ENCODE results near the gene PEX10.

The PEX10 gene

DNA sequence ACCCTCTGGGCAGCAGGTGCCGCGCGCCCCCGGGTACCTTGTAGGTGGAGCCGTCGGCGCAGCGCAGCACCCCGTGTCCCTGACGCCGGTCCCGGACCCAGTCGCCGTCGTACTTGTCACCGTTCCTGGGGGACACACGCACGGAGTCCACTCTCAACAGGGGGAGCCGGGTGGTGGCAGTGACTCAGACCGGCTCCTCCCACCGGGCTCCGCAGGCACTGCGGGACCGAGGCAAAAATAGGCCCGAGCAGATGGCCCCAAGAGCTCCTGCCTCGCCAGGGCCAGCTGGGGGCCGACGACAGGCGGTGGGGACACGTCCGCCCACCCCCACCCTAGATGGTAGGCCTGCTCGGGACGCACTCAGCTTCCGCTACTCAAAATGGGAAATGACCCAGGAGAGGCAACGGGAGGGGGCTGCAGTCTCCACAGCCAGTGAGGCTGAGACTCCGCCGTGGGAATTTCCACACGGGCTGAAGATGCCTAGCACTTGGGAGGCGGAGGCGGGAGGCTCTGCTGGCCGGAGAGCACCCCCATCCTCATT is 27.4 kb downstream of the PEX10 start:
- no peak for DNase-seq

DNA sequence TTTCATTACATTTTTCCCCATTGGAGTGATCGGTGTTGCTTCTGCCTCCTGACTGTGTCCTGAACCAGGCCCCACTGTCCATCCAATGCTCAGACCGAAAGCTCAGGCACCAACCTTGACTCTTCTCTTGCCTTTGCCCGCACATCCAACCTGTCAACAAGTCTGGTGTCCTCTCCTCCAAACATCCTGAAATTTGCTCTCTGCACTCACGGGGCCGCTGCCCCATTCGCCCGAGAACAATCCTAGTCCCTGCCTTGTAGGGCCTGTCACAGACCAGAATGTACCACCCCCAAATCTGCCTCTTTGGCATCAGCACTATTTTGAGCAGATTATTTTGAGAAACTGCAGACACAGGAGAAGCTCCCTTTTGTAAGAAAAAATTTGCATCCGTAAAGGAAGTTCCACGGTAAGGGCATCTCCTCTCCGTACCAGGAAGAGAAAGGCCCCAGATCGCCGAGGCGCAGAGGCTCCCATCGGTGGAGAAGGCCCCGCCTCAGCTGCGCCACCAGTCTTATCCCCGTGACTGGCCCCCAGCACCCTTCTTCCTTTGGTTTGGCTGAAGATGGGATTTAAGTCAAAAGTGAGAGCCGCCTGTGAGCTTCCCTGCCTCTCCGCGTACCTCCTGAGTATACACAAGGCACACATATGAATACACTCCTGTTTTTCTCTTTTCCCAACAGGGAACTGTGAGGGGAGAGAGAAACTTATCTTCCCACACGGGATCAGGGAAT is 28.1 kb downstream of the PEX10 start:
- DNase-seq: no peak

DNA sequence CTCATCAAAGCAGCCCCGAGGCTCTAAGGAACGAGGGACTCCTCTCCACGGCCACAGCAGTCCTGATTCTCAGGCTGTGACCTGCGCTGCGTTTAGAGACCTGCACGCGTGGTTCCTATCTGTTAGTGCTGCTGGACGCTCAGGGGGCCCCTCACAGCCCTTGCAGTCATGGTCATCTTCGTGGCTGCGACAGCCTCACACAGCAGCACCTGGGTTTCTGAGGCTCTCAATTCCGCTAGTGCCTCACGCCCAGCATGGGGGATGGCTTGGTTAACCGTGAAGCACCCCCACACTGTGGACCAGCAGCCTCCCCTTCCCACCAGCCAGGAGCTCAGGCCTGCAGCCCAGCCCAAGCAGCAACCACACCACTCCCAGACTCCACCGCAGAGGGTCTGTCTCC is 28.8 kb downstream of the PEX10 start:
- no peak for DNase-seq

DNA sequence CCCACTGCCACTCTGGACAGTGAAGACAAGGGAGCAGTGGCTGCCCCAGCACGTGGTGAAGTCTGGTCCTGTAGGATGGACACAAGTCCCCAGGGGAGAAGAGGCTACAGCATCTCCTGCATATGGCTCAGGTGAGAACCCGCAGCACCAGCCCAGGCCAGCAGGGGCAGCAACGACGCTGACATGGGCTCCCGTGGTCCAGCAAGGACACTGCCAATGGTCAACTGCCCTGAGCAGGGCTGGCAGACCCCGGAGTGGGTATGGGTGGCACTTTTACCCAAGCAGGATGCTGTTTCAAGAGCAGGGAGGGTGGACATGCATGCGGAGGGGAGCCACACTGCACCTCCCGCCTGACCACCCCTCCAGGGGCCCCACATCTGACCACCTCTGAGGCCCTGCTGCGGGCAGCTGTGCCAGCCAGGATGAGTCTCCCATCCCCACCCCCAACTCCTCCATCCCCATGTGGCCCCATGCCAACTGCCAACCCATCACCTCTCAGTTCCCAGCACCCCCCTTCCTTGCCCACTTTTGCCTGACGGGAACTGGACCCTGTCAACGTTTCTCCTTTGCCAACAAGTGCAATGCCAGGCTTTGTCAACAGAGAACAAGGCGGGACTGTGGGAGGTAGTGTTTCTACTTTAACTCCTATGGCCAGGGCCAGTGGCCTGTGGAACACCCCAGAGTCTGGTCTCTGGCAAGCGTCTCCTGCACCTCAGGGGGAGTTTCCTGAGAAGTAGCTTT is 29.6 kb downstream of the PEX10 start:
- no peak for DNase-seq

DNA sequence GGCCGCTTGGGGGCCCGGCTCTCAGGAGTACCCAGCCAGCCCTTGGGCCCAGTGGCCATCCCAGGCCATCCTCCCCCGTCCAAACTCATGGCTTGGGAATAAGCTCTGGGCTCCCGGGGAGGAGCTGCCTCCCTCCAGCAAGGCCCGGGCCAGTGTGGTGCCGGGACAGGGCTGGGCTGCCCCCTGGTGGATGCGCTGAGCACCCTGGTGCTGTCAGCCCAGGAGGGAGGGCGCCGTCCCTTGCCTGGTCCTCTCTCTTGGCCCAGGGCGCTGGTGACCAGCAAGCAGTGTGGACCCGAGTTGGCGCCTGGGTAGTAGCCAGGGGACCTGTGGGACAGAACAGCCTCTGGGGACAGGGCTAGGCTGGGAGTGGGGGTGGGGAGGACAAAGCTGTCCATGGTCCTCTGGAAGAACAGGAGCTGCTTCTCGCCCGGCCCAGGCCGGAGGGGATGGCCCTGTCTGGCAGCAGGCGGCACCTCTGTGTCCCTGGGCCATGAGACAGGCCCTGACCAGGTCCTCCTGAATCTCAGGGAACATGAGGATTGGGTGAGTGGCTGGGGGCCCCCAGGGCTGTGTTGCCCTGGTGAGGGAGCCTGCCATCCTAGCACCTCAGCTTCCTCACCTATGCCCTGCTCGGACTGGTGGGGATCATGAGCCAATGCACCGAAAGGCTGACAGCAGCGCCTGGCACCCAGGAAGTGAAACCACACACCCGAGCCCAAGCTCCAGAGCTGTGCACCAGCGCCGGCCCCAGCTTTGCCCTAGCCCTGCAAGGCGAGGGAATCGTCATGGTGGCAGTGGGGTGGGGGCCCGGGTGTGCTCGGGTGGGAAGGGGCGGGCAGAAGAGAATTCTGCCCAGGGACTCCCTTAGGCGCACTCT is 30.4 kb downstream of the PEX10 start:
- DNase-seq: no peak

DNA sequence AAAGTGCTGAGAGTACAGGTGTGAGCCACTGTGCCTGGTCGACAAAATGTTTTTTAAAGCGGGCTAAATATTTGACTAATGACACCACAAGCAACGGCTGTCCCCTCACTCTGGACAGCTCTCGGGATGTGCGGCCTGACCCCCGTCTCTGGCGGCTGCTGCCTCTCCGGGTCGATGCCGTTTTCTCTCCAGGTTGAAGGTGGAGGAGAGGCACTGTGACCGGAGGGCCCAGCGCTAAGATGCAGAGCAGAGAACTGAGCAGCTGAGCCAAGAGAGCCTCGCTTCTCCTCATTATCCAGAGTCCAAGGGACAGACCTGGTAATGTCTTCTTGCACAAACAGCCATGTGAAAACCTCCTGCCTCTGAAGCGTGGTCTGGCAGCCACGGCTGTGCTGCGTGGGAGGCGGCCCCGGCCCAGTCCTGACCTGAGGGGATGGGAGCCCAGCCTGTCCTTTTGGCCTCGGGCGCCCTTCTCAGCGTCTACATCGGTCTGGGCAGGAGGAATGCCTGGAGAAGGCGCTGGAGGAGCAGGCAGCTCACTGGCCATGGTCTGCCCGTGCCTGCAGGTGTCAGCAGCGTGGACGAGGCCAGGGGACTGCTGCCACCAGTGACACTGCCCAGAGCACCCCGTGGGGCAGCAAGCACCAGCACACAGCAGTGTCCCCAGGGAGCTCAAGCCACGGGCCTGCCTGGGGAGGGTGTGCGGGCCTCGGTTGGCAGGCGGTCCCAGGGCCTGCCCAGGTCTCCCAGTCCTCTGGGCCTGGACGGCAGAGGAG is 31.4 kb downstream of the PEX10 start:
- no peak for DNase-seq

DNA sequence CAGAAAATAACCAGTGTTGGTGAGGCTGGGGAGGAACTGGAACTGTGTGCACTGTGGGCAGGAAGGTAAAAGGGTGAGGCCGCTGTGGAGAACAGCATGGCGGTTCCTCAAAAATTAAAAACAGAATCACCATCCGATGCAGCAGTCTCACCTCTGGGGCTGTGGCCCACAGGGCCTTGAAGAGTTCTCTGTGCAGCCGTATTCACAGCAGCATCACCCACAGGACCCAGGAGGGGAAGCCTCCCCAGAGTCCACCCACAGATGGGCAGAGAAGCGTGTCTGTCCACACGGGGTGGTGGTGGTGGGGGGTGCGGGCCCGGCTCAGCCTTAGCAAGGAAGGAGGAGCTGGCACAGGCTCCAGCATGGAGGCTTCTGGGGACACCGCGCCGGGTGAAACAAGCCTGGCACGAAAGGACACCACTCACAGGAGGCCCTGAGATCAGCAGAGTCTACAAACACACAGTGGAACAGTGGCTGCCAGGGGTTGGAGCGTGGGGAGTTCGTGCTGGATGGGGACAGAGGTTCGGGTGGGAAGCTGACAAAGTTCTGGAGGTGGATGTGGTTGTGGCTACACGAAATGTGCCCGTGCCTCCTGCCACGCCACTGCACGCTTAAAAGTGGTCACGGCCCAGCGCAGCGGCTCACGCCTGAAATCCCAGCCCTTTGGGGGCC is 32.5 kb downstream of the PEX10 start:
- no peak for DNase-seq

DNA sequence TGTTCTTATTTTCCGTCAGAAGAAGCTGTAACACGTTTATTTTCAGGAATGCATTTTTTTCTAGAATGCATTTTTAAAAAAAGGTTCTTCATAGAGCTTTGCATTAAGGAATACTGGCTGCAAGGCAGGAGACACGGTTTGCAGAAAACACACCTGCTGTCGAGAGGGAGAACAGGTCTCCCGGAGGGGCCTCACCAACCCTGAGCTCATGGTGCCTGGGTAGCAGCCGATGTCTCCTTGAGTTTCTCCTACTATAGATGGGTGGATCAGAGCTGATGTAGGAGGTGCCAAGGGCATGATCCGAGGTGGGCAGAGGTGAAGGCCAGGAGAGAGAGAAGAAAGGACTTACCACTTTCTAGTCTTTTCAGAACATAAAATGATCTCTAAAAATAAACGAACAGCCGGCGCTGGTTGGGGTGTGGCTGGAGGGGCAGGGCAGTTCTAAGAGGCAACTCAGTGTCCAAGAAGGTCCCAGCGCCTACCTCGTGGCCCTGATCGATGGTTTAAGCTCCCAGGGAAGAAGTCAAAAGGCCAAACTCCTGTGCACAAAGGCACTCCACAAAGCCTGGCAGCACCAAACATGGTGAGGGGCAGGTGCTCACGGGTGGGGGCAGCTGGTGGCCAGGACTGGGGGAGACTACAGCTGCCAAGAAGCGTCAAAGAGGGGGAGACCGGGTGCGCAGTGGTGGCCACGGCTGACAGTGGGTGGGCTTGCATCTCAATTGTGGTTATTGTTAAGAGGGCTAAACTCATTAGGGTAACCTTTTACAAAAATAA is 33.2 kb downstream of the PEX10 start:
- no peak for DNase-seq

DNA sequence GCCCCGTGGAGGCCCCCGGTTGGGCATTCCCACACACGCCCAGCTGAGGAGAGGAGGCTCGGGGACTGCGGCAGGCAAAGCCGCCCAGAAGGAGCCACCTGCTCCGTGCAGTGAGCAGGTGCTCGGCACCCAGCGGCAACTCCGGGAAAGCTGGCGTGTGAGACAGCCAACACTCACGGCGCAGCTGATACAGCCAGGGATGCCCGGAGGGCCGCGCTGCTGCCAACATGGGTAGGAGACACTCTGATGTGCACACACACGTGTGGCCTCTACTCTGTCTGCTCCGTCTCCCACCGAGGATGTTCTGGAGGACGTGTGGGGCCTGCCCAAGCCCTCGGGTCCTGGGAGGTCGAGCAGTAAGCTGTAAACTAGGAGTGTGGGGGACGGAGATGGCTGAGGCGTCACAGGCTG is 33.9 kb downstream of the PEX10 start:
- DNase-seq: no peak

DNA sequence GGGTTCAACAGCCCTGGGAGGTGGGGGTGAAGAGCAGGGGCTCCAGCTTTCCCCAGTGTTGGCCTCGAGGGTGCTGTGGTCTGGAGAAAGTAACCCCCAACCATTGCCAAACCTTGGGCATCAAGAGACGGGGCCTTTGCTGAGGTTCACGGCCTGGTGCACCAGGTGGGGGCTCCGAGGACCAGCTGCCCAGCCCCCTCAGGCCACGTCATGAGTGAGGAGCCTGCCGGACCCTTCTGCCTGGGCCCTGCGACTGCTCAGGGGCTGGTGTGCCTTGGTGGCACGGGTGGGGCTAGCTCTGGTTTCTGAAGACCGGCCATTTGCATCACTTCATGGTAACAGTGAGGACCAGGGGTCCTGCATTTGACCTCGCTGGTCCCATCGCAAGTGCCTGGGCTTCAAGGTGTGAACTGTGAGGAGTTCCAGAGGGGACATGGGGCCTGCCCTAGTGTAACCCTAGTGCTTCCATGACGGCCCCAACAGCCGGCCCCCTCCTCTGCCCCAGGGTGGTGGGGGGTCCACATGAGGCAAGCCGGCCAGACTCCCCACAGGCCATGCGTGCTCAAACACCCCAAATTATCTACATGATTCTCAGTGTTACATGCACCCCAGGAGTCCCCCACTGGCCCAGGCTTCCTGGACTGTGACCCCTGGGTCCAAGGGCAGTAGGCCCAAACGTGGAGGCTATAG is 34.5 kb downstream of the PEX10 start:
- DNase-seq: no peak

DNA sequence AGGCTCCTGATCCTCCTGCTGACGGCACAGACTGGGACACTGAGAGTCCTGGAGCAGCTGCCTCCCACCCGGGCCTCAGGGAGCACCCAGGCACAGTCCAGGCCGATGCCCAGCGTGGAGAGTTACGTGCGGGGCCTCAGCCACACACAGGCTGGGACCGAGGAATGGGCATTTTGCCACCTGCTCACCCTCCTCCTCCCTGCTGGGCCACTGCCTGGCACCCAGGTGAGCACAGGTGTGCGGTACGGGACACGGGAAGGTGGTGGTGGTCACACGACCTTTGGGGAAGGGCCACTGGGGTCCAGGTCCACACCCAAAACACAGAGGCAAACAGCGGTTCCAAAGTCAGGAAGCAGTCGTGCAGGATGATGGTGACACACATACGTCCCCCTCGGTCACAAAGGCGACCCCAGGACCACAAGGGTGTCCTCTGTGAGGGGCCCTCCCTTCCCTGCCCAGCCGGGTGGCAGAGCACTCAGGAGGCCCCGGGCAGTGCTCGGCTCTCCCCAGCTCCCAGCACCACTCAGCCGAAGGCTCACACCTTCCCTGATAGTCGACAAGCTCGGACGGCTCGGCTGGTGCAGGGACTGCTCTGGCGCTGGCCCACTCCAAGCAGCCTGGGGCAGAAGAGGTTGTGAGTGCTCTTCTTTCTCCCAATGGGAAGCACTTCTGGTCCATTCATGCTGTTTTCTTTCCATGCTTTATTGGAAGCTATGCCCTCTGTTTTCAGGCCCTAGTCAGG is 35.3 kb downstream of the PEX10 start:
- no peak for DNase-seq

DNA sequence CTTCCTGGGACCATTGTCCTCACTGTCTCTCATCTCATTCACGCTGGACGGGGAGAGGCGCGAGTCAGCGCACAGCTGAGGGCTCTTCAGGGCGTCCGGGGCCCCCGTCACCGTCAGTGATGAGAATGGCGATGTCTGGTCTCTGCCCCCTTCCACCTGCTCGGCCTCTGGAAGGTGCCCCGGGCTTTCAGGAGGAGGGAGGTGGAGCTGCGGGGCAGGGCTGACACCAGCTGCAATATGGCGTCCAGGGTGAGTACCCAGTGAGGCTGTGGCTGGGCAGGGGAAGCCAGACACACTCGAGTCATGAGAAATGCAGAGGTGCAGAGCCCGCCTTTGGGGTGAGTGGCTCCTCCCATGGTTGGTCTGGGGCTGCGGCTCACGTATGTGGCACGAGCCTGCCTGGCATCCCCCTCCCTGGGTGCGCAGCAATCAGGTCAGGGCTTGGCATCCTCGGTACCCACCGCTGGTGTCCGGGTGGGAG is 36.1 kb downstream of the PEX10 start:
- no peak for DNase-seq

DNA sequence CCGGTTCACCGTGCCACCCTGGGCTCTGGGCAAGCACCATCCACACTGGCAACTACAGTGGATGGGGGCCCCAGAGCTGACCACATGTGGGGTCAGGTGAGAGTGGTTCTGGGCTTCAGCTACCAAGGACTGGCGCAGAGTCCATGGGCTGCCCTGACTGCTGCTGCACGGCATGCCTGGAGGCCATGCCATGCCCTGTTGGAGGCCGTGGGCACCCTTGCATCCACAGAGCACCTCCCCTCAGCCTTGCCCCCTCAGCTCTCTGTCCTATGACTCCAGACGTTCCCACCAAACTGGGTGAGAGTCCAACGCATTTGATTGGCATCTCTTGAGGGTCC is 36.5 kb downstream of the PEX10 start:
- no peak for DNase-seq

DNA sequence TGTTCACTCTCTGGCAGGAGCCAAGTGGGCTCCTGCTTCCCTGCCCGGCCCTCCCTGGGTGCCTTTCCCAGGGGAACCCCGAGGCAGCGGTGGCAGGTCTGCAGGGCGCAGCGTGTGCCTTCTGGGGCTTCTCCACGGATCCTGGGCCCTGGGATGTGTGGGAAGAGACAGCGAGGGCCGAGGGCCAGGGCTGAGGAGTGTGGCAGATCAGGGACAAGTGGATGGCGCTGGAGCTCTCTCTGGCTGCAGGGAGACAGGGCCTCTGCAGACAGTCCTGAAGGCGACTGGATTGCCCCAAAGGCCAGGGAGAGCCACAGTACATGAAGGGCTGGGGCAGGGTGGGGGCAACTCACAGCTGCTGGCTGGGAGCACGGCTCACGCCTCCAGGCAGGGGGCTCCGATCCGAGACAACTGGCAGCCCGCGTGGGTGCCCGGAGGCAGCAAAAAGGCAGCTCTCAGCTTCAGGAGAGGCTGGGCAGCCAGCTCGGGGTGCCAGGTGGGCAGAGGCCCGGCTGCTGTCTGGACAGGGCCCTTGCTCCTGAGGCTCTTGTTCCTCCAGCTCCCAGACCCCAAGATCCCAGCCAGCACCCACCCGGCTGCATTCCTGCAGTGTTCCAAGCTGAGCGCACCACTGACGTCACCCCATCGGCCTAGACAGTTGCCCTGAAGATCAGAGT is 37.0 kb downstream of the PEX10 start:
- DNase-seq: no peak

DNA sequence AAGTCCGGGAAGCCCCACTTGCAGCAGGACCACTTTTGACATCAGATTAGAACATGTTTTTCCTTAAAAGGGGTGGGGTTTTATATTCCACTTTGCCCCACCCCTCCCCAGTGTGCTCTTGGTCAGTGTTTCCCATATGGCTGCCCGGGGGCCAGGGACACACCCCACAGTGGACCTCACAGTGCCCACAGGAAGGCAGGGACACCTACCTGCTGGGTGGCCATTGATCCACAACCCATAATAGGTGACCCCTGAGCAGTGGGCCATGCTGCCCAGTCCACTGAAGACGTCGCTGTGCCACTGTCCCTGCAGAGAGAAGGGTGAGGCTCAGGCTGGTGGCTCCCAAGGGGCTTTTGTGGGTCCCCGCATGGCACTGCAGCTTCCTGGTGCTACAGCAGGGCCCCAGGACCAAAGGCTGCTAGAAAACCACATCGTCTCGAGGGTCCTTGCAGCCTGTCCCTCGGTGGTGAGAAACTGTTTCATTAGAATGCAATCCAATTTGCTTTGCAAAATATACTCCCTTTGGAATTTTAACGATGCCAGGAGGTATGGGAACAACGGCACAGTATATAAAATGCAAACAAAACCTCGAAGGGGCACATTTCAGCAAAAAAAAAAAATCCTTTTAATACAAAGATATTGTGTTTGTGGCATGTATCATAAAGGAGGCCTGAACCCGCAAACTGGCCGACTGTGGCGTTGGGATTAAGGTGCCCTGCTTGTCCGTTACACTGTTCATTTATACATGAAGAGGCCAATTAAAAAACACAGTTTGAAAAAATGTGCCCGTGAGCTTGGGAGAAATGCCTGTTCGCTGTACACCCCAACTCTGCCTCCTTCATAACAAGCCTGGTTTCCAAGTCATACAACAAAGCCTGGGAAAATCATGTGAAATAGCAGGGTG is 37.9 kb downstream of the PEX10 start:
- DNase-seq: no peak

DNA sequence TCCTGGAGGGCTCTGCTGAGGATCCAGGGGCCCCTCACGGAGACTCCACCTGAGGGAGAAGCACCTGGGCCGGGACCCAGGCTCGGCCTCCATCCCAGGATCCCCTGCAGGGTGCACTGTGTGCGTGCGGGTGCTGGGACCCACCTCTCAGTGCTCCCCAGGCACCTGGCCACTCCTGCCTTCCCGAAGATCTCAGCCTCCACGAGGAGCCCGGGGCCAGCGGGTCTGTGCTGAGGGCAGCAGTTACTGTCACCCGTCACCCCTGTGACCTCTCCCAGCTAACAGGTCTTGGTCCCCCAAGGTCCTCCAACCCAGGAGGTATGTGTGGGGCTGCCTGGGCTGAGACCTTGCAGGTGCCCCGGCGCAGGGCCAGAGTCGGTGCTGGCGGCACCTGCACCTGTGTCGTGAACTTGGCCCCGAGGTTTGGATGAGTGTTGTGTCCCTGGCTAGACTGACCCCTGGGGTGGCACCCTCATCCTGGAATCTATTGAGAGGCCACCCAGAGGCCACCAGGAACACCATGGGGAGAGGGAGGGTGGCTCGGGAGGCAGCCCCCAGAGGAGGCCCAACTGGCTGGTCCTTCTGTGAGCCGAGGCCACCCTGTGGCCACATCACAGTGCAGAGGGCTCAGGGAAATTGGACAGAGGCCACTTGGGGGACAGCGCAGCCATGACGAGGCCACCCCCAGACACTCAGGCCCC is 38.7 kb downstream of the PEX10 start:
- DNase-seq: no peak

Measured in SIG-M5 (cell line).